ENCODE measurements around the gene TMPRSS11E. TPM values are rescaled to one million over a fixed set of nuclear protein-coding genes. Genes with fewer than 3 reads are reported as not detected.
A peak's percentile ranks its signal among the peaks of the same experiment; 100 is the strongest.
"Not testable (repeated sequence)": the region's sequence is repeated elsewhere in the genome, so short reads cannot be mapped to it uniquely, and the experiment has no call there.

The TMPRSS11E gene
- total RNA-seq, 1 experiment from 2014 or later: 0.08 TPM

DNA sequence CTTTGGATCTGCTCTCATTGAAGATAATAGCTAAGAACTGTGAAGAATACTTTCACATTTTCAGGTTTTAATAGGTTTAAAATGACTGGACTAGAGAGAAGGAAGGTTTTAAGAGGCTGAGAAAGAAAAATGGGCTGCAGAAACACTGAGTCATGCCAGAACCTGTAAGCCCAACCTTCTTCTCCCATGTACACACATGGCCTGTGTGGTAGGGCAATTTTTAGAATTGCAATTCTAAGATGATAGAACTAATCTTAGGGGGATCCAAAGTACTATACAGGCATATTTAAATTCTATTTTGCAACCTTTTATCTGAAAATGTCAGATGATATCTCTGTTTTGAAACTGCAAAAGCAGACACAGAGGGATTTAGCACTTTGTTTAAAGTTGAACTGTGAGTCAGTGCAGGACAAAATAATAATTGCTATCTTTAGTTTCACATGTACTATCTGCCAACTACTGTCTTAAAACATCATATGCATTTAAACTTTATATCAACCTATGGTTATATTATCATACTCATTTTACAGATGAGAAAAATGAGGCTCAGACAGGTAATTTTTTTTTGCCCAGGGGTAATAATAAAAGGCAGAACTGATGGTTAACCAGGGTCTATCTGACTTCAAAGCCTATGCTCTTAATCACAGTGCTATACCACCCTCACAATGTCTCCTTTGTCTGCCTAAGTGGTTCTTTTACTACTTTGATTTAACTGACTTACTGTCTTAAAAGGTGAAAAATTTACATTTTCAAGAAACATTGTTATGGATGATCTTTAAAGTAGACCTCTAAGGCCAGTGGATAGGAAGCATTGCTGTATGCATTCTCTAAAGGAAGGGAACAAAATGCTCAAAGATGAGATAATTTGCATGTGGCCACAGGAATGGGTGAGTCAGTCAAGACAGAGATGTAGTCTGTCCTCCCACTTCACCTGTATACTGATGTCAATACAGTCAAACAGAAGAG, 4.3 kb downstream of the TMPRSS11E start:
- peak; percentile 5 for DNase-seq (ENCODE audit: low read depth, low spot score)

DNA sequence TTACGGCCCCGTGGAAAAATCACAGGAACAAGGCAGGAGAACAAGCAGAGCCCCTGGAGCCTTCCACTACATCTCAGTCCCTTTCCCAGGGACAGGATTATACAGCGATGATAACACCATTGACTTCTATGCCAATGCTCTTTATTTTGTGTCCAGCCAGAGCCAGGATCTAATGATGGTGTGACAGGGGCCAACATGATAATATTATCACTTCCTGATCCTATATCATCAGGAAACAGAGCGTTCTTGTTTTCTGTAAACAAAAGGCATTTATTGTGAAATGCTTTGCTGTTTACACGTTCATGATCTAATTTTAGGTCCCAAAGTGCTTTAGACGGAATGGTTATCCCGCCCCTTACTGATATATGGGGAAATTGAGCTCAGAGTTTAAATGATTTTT, 12.8 kb downstream of the TMPRSS11E start:
- in situ Hi-C loops (cut with HindIII; ENCODE audit: low pct_unique_long_range_greater_than_20kb, low sequenced_read_pairs): no loop called here
- DNase-seq (ENCODE audit: low read depth, low spot score): peak; percentile 51

More for the DNA sequence above, 4.3 kb downstream of the TMPRSS11E start:
- in situ Hi-C loops (cut with HindIII; ENCODE audit: low pct_unique_long_range_greater_than_20kb, low sequenced_read_pairs): no loop called here

- in situ Hi-C loops (cut with HindIII; ENCODE audit: low pct_unique_long_range_greater_than_20kb, low sequenced_read_pairs): no loop called here
- no peak for DNase-seq (ENCODE audit: low read depth, low spot score)
Measured at GRCh38 chr4:68461790-68462189, 14.5 kb downstream of the TMPRSS11E start.

DNA sequence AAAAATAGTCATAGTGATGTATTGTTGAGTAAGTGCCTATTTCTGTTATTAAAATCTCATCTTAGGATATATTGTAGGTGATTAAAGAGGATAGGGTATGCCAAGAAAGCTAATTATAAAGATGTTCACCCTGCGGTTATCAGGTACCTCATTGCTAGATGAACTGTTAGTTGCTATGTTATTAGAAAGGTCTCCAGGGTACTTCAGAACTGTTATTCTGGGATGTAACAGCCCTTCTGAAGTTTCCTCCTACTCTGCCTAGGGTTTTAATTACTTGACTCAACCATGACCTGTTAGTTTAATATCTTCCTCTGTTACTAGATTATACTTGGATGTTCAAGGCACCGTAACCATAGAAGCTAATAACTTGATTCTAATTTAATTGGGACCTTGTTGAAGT, 15.4 kb downstream of the TMPRSS11E start:
- in situ Hi-C loops (cut with HindIII; ENCODE audit: low pct_unique_long_range_greater_than_20kb, low sequenced_read_pairs): no loop called here
- no peak for DNase-seq (ENCODE audit: low read depth, low spot score)

GRCh38 chr4:68463796-68464195, 16.5 kb downstream of the TMPRSS11E start:
- in situ Hi-C loops (cut with HindIII; ENCODE audit: low pct_unique_long_range_greater_than_20kb, low sequenced_read_pairs): no loop called here
- no peak for DNase-seq (ENCODE audit: low read depth, low spot score)

DNA sequence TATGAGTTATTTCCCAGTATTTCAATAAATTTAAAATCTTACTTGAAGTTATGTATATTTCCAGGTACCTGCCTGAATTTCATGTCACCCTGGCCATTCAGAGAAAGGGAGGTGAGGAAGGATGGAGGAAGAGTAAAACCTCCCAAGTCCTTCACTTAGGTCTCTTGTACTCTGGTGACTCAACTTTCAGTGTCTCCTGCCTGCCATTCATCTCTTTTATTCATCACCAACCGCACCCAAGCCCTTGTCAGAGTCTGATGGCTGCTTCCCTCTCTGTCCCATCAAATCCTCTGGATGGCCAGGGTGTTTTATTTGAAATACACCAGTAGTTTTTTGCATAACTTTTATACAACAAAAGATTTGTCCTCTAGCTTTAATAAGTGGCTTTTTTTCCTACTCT, 17.8 kb downstream of the TMPRSS11E start:
- no peak for DNase-seq (ENCODE audit: low read depth, low spot score)
- in situ Hi-C loops (cut with HindIII; ENCODE audit: low pct_unique_long_range_greater_than_20kb, low sequenced_read_pairs): no loop called here

DNA sequence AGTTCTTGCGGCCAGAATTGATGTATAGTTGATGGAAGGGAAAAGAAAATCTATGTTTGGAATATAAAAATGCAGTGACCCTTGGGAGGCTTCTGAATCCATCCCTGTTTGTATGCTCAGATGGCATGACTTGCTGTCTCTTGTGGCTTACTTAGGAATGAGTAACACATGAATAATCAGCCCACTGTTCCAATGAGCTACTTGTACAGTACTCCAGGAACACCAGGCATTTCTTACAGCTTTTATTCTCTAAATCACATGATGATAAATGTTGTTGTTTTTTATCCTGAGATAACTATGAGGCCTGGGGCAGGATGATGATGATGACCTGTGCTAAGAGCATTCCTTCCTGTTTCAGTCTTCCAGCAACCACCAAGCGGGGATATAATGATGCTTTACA, 18.9 kb downstream of the TMPRSS11E start:
- peak; percentile 88 for DNase-seq (ENCODE audit: low read depth, low spot score)
- in situ Hi-C loops (cut with HindIII; ENCODE audit: low pct_unique_long_range_greater_than_20kb, low sequenced_read_pairs): no loop called here

DNA sequence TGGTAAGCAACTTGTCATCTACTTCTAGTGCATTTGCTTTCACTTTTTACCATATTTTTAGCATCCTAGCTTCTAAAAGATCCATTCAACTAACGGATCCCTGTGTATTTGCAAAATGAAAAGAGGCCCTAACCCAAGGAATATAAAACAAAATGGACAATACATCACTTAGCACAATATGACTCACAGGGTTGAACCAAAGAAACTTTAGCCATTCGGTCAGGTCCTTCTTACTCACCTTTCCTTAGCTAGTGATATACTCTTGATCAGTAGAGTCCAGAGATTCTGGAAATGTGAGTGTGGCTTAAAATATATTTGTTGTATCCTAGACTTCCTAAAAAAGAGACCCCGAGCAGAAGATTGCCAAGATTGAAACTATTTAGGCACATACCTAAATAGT, 19.5 kb downstream of the TMPRSS11E start:
- in situ Hi-C loops (cut with HindIII; ENCODE audit: low pct_unique_long_range_greater_than_20kb, low sequenced_read_pairs): no loop called here
- peak; percentile 8 for DNase-seq (ENCODE audit: low read depth, low spot score)

DNA sequence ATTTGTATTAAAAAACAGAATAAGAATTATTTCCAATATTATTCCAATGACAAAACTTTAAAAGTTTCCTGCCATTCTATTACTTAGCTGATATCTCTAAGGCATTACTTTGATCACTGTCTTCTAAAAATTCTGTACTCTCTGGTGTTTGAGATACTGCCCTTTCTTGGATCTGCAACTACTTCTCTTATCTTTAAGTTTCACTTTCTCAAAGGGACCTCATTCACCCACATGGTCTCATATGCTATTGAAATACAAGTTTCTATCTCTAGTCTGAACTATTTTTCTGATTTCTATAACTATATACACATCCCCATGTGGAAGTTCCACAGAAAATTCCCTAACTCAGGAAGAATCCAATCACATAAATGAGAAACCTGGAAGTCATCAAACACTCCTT, 22.2 kb downstream of the TMPRSS11E start:
- DNase-seq (ENCODE audit: low read depth, low spot score): no peak
- in situ Hi-C loops (cut with HindIII; ENCODE audit: low pct_unique_long_range_greater_than_20kb, low sequenced_read_pairs): no loop called here

DNA sequence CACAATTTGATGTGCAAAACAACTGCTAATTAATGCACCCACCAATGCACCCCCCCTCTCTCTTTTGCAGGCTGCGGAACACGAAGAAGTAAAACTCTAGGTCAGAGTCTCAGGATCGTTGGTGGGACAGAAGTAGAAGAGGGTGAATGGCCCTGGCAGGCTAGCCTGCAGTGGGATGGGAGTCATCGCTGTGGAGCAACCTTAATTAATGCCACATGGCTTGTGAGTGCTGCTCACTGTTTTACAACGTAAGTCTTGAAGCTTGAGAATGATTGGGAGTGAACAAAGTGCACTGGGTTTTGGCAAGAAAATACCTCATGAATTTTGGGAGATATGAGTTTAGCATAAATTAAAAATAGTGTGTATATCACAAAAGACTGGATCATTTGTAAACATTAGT, 28.9 kb downstream of the TMPRSS11E start:
- no peak for DNase-seq (ENCODE audit: low read depth, low spot score)
- in situ Hi-C loops (cut with HindIII; ENCODE audit: low pct_unique_long_range_greater_than_20kb, low sequenced_read_pairs): no loop called here

DNA sequence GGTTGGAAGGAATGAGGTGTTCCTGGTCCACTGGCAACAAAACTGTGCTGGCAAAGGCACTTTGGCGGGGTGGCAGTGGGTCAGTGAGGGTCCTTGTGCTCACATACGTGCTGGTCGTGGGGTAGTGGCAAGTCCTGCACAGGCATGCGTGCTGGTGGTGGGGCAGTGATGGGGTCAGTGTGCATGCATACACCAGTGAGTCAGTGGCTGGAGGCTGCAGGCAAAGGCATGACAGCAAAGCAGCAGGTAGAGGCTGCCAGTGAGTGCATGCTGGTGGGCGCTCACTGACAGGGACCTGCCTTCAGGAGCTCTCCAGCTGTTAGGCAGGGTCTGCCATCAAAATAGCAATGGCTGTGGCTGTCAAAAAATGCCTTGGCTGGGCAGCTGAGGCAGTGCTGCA, 42.1 kb downstream of the TMPRSS11E start:
- DNase-seq (ENCODE audit: low read depth, low spot score): no peak
- in situ Hi-C loops (cut with HindIII; ENCODE audit: low pct_unique_long_range_greater_than_20kb, low sequenced_read_pairs): no loop called here

DNA sequence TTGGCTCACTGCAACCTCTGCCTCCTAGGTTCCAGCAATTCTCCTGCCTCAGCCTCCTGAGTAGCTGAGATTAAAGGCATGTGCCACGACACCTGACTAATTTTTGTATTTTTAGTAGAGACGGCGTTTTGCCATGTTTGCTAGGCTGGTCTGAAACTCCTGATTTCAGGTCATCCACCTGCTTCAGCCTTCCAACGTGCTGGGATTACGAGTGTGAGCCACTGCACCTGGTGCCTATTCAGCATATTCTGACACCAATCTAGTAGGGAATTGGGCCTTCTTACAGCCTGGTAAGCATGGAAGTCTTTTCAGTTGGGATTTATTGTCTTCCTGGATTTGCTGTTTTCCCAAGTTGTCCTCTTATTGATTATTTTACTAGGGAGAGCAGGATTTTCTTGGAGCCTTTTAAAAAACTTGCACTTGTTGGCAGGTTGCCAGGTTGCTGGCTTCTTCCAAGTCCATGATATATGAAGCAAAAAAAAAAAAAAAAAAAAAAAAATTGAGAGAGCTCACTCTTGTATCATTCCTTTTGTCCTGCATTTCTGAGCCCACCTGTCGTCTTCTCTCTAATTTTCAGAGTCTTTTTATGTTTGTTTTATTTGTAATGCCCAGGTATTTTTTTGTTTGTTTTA, 43.7 kb downstream of the TMPRSS11E start:
- in situ Hi-C loops (cut with HindIII; ENCODE audit: low pct_unique_long_range_greater_than_20kb, low sequenced_read_pairs): no loop called here
- DNase-seq (ENCODE audit: low read depth, low spot score): peak; percentile 1

- in situ Hi-C loops (cut with HindIII; ENCODE audit: low pct_unique_long_range_greater_than_20kb, low sequenced_read_pairs): no loop called here
- no peak for DNase-seq (ENCODE audit: low read depth, low spot score)
Measured at GRCh38 chr4:68494688-68495087, 47.4 kb downstream of the TMPRSS11E start.

GRCh38 chr4:68498413-68499007, 51.2 kb downstream of the TMPRSS11E start:
- peak; percentile 70 for DNase-seq (ENCODE audit: low read depth, low spot score)
- in situ Hi-C loops (cut with HindIII; ENCODE audit: low pct_unique_long_range_greater_than_20kb, low sequenced_read_pairs): no loop called here

GRCh38 chr4:68499021-68499420, 51.8 kb downstream of the TMPRSS11E start:
- DNase-seq (ENCODE audit: low read depth, low spot score): no peak
- in situ Hi-C loops (cut with HindIII; ENCODE audit: low pct_unique_long_range_greater_than_20kb, low sequenced_read_pairs): no loop called here

GRCh38 chr4:68503462-68503861, 56.2 kb downstream of the TMPRSS11E start:
- DNase-seq (ENCODE audit: low read depth, low spot score); in situ Hi-C loops (cut with HindIII; ENCODE audit: low pct_unique_long_range_greater_than_20kb, low sequenced_read_pairs): not testable (repeated sequence)

GRCh38 chr4:68504836-68505235, 57.6 kb downstream of the TMPRSS11E start:
- in situ Hi-C loops (cut with HindIII; ENCODE audit: low pct_unique_long_range_greater_than_20kb, low sequenced_read_pairs): not testable (repeated sequence)

GRCh38 chr4:68505452-68505851, 58.2 kb downstream of the TMPRSS11E start:
- in situ Hi-C loops (cut with HindIII; ENCODE audit: low pct_unique_long_range_greater_than_20kb, low sequenced_read_pairs); DNase-seq (ENCODE audit: low read depth, low spot score): not testable (repeated sequence)

More at GRCh38 chr4:68504836-68505235, 57.6 kb downstream of the TMPRSS11E start:
- not testable (repeated sequence) for DNase-seq (ENCODE audit: low read depth, low spot score)

All from SK-MEL-5 (cell line).